Glutamatergic neuron (in vitro differentiated cells): Measurements from ENCODE around the gene RASGEF1C. TPM values are rescaled to one million over a fixed set of nuclear protein-coding genes. Genes with fewer than 3 reads are reported as not detected.
A peak's percentile ranks its signal among the peaks of the same experiment; 100 is the strongest.

Experiments used
- DNase-seq: peaks from one replicate; pipeline ENCODE4 v3.0.0; 2022
- H3K27ac Mint-ChIP-seq: one replicate; pipeline ENCODE4 v1.8.0; 2020; ENCODE audit warnings: mild to moderate bottlenecking, mixed read lengths, inconsistent platforms; ENCODE audit not compliant: unreplicated experiment
- H3K27me3 Mint-ChIP-seq: one replicate; pipeline ENCODE4 v1.8.0; 2020; ENCODE audit warnings: mild to moderate bottlenecking, moderate library complexity, mixed read lengths, inconsistent platforms; ENCODE audit not compliant: unreplicated experiment
- H3K36me3 Mint-ChIP-seq: one replicate; pipeline ENCODE4 v1.8.0; 2020; ENCODE audit warnings: mild to moderate bottlenecking, mixed read lengths, inconsistent platforms; ENCODE audit not compliant: unreplicated experiment
- H3K4me1 Mint-ChIP-seq: one replicate; pipeline ENCODE4 v1.8.0; 2020; ENCODE audit warnings: mild to moderate bottlenecking, low read depth, mixed read lengths, inconsistent platforms; ENCODE audit not compliant: unreplicated experiment
- H3K4me3 Mint-ChIP-seq: one replicate; pipeline ENCODE4 v1.8.0; 2020; ENCODE audit warnings: mild to moderate bottlenecking, mixed read lengths, inconsistent platforms; ENCODE audit not compliant: unreplicated experiment
- H3K9me3 Mint-ChIP-seq: one replicate; pipeline ENCODE4 v1.8.0; 2020; ENCODE audit warnings: mild to moderate bottlenecking, moderate library complexity, mixed read lengths, inconsistent platforms; ENCODE audit not compliant: unreplicated experiment
- CTCF ChIP-seq: fragments of 200-600 bp; sonication (generic); IDR thresholded peaks from one replicate; pipeline ENCODE4 v1.5.0; 2021; ENCODE audit not compliant: partially characterized antibody, unreplicated experiment
- total RNA-seq: library from RNA; stranded (reverse); fragmentation: NEBNext Ultra II Directional; extraction: Animal tissue kit (Norgen Biotek cat#: 25700); gene quantifications from one replicate; pipeline ENCODE4 v1.2.1, GENCODE V29; 2021; ENCODE audit not compliant: unreplicated experiment

Gene RASGEF1C
- total RNA-seq, 1 donor from 2014 or later, result 21.1 TPM

GRCh38 chr5:180119031-180119902 is 89.7 kb downstream of the RASGEF1C start:
- no peak for TF ChIP-seq CTCF
- peaks cover 15% of the 10 kb centered on the region for H3K27me3 Mint-ChIP-seq
- H3K27ac Mint-ChIP-seq, result no peak overlapping the region
- no peak overlapping the region for H3K4me3 Mint-ChIP-seq
- no peaks in the 10 kb centered on the region for H3K36me3 Mint-ChIP-seq
- DNase-seq, result no peak
- peaks cover 16% of the 10 kb centered on the region for H3K4me1 Mint-ChIP-seq
- peaks cover 10% of the 10 kb centered on the region for H3K9me3 Mint-ChIP-seq

- H3K4me3 Mint-ChIP-seq, result no peak overlapping the region
- no peak for DNase-seq
- TF ChIP-seq CTCF, result no peak
Observed at GRCh38 chr5:180118391-180118791, 90.6 kb downstream of the RASGEF1C start.

GRCh38 chr5:180117000-180117725 is 91.8 kb downstream of the RASGEF1C start:
- Mint-ChIP-seq H3K4me3 (no peak overlapping the region), H3K9me3 (peaks cover 10% of the 10 kb centered on the region), H3K4me1 (peaks cover 16% of the 10 kb centered on the region), H3K27me3 (peaks cover 13% of the 10 kb centered on the region), H3K27ac (no peak overlapping the region), H3K36me3 (no peaks in the 10 kb centered on the region)
- no peak for DNase-seq
- TF ChIP-seq CTCF, result no peak

More at GRCh38 chr5:180118391-180118791, 90.6 kb downstream of the RASGEF1C start:
- peaks cover 10% of the 10 kb centered on the region for H3K9me3 Mint-ChIP-seq
- H3K4me1 Mint-ChIP-seq, result peaks cover 16% of the 10 kb centered on the region
- H3K27ac Mint-ChIP-seq, result no peak overlapping the region
- no peaks in the 10 kb centered on the region for H3K36me3 Mint-ChIP-seq
- H3K27me3 Mint-ChIP-seq, result peaks cover 13% of the 10 kb centered on the region

GRCh38 chr5:180116077-180116999 is 92.7 kb downstream of the RASGEF1C start:
- DNase-seq, result peak; percentile 13
- Mint-ChIP-seq H3K4me3 (no peak overlapping the region), H3K27ac (no peak overlapping the region), H3K4me1 (peaks cover 11% of the 10 kb centered on the region), H3K36me3 (no peaks in the 10 kb centered on the region), H3K27me3 (peaks cover 6% of the 10 kb centered on the region), H3K9me3 (peaks cover 4% of the 10 kb centered on the region)
- TF ChIP-seq CTCF, result no peak
